Astrocyte of the spinal cord (primary cell): ENCODE data around the gene NAB2.

Experiments used
- DNase-seq: peaks from one replicate; pipeline ENCODE4 v3.0.0; 2011; ENCODE audit warnings: low read depth, low spot score
- H3K4me3 ChIP-seq: 2 replicates; pipeline ENCODE4 v1.5.1; 2011; ENCODE audit warnings: low read depth, mild to moderate bottlenecking, low read length, moderate library complexity
- in situ Hi-C: cut with HindIII; loops from 2 replicates; pipeline ENCODE4 v1.10.0; 2017; ENCODE audit warnings: low sequenced_read_pairs
- TF ChIP-seq, protein P1 (sequence below): IDR thresholded peaks from 2 replicates; pipeline ENCODE4 v1.5.1; 2012; ENCODE audit warnings: low read depth, mild to moderate bottlenecking, low read length, inconsistent platforms

Gene NAB2

DNA sequence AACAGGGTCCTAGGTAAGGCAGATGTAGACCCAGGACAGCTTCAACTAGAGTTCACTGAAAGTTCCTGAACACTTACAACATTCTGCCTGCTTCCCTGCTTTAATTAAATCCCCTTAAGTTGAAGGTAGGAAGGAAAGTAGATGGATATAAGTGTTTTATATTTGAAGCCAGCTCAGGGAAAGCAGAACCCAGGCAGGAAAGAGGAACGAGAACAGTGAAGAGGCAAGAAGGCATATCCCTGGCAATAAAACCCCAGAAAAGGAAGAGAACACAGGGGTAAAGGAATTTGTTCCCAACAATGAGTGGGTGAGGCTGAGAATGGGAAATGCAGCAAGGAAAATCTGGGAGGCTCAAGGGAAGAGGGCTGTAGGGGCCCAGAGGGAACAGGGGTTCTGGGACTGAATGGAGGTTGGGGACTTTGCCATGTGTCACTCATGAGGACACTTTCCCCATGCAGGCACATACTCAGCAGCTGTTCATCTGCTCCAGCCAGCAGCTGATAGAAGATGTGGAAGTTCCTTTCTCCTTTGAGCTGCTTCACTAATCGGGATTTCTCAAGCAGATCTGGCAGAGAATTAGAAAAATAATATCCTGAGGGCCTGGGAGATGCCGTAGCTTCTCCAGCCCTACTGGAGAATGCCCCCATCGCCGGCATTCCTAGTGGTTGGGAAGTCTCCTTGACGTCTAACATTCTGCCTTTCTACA lies 42.7 kb upstream of the NAB2 start:
- TF ChIP-seq, protein P1, sequence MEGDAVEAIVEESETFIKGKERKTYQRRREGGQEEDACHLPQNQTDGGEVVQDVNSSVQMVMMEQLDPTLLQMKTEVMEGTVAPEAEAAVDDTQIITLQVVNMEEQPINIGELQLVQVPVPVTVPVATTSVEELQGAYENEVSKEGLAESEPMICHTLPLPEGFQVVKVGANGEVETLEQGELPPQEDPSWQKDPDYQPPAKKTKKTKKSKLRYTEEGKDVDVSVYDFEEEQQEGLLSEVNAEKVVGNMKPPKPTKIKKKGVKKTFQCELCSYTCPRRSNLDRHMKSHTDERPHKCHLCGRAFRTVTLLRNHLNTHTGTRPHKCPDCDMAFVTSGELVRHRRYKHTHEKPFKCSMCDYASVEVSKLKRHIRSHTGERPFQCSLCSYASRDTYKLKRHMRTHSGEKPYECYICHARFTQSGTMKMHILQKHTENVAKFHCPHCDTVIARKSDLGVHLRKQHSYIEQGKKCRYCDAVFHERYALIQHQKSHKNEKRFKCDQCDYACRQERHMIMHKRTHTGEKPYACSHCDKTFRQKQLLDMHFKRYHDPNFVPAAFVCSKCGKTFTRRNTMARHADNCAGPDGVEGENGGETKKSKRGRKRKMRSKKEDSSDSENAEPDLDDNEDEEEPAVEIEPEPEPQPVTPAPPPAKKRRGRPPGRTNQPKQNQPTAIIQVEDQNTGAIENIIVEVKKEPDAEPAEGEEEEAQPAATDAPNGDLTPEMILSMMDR = no peak
- in situ Hi-C loops = no loop called here
- H3K4me3 ChIP-seq = no peak overlapping the region
- no peak for DNase-seq

DNA sequence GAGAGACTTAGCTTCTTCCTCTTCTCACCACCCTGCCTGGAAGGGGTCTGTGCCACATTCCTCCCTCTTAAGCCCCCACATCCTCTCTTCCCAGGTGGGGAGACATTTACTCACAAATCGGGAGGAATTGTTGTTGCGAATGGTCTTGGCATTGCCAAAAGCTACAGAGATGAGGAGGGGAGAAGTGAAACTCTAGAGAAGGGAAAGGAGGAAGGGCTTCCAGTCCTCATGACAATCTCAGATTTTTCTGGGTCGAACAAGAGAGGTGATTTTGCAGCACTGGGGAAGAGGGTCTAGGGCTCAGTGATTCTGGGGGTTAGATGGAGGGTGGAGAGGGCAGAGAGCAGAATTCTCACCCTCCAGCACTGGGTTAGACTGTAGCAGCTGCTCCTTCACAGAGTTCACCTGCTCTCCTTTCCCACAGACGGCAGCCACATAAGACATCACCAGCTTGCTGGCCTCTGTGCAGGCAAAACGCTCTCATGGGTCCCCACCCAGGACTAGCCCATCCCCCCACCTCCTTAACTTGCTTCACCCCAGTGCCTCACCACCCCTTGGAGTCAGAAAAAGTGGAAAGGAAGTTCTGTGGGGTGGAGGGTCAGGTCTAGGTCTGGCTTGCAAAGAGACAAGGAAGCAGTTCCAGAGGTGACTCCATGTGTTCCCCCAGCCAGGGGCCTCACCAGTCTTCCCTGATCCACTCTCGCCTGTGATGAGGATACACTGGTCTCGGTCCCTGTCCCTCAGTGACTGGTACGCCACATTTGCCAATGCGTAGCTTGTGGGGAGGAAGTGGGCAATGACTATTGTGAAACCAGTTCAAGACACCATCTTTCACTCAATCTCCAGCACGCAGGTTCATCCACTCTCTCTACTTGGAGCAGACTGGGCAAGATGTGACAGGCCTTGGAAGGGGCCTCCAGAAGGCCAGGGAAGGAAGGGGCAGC lies 41.7 kb upstream of the NAB2 start:
- in situ Hi-C loops = no loop called here
- TF ChIP-seq, protein P1 = no peak
- no peak for DNase-seq
- no peak overlapping the region for H3K4me3 ChIP-seq

DNA sequence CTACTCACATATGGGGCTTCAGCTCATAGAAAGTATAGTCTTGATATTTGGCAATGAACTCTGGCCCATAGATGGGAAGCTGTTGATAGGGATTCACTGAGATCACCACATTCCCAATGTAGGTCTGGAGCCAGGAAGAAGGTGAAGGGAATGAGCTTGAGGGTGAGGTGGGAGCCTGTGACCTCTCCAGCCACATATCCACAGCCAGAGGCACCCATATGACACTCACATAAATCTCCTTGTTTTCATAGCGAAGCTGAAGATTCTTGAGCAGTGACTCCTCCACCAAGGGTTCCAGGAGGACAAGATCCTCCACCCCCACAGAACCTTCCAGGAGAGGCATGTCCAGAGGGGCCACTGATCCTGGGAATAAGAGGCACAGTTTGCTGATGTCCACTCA lies 40.9 kb upstream of the NAB2 start:
- DNase-seq = no peak
- TF ChIP-seq, protein P1 = no peak
- H3K4me3 ChIP-seq = no peak overlapping the region
- in situ Hi-C loops = no loop called here

DNA sequence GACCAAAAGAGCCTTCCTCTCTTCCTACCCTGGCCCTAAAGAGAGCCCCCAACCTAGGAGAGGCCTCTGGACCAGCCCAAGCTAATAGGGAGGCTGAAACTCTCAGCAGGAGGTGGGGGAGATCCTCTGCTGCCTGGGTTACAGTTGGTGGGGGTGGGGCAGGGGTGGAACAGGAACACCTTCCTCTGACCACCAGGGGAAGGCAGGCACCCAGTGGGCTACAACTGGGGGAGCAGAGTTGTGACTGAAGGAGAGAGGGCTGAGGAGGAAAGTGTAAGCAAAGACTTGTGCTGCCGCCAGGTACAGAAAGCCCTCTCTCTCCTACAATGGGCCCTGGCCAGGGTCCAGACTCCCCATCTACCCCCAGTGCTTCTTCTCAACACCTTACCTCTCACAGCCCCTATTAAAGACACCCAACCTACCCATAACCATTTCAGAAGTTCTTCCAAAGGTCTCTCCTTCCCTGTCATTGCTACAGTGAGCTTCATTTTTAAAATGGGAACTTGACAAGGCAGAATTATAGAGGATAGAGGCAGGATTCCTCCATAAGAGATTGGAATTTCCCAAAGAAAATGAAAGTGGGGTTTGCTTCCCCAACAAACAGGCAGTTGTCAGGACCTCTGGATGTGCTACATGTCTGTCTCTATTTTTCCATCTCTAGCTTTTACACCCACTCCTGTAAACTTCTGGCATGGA lies 40.3 kb upstream of the NAB2 start:
- H3K4me3 ChIP-seq = no peak overlapping the region
- DNase-seq = no peak
- in situ Hi-C loops = no loop called here
- TF ChIP-seq, protein P1 = no peak

DNA sequence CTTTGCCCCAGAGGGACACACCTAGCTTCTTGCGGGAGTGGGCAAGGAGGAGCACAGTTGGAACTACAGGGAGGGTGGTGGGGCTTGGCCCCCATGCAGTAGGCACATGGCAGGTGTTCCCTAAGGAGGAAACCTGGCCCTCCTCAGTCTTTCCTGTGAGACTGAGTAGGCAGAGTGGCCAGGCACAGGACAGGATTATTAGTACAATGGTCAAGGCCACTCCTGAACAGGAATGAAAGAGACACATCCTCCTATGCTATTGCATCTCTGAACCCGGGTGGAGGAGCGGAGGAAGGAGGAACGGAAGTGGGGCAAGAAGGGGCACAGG lies 39.8 kb upstream of the NAB2 start:
- TF ChIP-seq, protein P1 = no peak
- in situ Hi-C loops = no loop called here
- no peak overlapping the region for H3K4me3 ChIP-seq
- DNase-seq = no peak

DNA sequence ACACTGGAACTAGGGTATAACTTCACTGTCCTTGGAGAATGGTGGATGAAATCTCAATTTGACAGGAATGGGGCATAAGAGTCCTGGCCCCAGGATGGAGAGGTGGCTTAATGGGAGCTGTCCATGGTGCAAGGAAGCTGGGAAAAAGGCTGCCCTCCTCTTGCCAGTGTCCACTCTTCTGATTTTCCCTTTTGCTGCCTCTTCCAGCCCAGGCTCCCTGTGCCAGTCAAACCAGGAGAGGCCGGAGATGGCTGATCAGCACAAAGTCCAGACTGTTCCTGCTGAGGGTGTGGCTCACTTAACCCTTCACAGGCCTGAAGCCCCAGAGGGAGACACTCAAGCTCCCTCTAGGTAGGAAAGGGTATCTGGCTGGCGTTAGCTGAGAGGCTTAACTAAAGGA lies 39.0 kb upstream of the NAB2 start, which contains the start of gene MYO1A:
TSS of gene MYO1A (minus strand) at position 240 of the 400 bp plus-strand sequence. CDS start 1,806 bp downstream, outside the sequence.
- in situ Hi-C loops = no loop called here
- H3K4me3 ChIP-seq = no peak within 1 kb of the TSS
- DNase-seq = no peak
- TF ChIP-seq, protein P1 = no peak
